NK-92 (cell line): ENCODE measurements around the gene NAPB.
A peak's percentile ranks its signal among the peaks of the same experiment; 100 is the strongest.

Source experiments
- DNase-seq: peaks from one replicate; lab custom pipeline; 2025; ENCODE audit not compliant: unreplicated experiment; lab: John Stamatoyannopoulos, UW

The NAPB gene

GRCh38 chr20:23407781-23408464 is 13.4 kb downstream of the NAPB start:
- DNase-seq, result no peak

DNA sequence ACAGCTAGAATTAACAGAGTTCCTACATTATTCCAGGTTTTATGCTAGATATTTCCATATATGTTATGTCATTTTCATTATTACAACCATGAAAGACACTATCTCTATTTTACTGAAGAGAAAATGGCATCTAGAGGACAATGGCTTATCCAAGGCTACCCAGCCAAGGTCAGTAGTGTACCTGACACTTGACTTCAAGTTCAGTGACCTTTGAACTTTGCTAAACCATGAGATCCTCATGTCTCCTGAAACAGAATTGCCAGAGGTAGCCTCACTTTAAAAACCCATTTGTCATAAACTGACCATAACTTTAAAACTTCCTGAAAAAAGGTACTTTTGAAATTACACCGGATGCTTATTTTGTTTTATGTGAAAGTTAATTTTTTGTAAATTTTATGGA is 14.4 kb downstream of the NAPB start:
- DNase-seq, result no peak

DNA sequence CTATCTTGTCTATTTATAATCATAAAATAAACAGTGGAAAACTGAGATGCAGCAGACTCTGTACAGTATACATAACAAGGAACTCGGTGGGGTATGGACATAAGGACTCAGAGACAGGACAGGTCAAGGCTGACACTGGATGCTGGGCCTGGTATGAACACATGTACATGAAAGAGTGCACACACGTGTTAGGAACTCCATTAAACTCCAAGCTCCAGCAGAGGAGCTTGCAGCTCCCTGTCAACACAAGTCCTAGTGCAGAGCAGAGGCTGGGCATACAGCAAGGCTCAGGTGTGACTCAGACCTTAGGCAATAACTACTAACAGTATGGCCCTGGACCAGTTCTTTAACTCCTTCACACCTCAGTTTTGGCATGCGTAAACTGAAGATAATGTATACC is 17.1 kb downstream of the NAPB start:
- no peak for DNase-seq

DNA sequence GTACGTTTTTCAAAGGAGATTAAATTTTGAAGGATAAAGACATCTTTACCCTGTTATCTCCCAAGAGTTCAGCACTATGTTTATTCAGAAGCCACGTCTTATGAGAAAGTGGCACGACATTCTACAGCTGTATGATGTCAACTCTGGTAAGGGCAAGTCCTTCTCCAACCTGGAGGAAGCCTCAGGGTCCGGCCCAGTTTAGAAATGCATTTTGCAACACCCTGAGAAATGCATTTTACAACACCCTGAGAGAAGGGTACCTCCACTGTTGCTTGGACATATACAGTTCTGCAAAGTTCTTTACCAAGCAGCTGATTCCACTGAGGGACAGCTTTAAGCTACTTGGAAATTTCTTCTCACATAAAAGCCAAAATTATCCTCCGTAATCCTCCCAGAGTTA is 17.5 kb downstream of the NAPB start:
- no peak for DNase-seq

DNA sequence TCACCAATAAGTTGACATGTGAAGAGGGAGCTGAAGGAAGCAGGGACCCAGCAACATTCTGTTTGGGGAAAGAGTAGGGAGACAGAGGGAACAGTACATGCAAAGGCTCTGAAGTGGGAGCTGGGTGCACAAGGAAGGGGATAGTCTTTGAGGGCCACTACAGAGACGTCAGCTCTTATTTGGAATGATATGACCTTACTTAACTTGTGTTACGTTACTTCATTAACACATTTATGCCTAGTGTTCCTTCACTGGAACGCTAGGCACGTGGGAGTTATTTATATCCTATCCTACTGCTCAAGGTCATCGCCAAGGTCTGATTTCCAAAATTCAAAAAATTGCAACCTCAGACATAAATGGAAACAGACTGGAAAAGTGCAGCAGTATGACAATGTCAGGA is 20.2 kb downstream of the NAPB start:
- no peak for DNase-seq

DNA sequence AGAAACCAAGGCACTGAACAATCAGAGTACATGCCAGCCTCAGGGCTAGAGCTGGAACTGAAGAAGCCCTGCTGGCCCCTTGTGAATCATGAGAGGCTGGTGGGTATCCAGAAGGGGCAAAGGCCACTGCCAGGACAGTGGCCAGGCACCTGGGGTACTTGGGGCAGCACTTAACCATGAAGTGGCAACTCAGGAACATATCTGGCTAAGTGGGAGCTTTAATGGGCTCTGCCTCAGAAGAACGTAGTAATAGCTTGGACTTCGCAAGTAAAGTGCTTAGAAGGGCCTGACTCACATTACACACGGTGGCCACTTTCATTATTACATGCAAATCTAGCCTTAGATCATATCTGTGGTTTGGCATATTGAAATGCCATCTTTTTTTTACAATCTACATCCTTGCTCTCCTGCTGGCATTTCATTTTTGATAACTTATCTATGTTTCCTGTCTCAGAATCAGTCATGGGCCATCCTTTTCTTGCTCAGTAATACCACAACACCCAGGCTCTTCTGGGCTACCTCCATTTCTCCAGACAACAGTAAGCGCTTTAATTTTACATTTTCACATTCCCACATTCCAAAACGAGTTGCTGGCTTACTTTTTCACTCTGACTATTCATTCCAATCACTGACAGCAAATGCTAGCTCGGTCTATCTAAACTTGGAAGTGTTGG is 21.6 kb downstream of the NAPB start:
- DNase-seq, result no peak

DNA sequence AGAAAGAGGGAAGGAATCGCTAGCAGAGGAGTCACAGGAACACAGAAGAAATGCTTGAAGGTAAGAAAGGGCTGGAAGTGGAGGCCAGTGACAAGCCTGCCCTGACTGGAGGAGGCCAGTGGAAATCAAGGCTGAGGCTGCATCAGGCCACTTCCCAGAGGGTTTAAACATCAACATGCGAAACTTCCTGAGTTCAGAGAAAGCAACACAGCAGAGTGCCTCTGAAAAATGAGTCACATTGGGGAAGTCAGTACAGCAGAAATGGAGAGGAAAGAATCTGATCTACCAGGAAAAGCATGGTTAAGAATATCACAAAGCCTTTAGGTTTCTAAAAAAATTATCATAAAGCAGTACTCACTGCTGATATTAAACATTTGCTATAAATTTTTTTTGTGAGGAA is 23.3 kb downstream of the NAPB start:
- peak; percentile 7 for DNase-seq

GRCh38 chr20:23396950-23397627 is 24.2 kb downstream of the NAPB start:
- DNase-seq, result no peak

DNA sequence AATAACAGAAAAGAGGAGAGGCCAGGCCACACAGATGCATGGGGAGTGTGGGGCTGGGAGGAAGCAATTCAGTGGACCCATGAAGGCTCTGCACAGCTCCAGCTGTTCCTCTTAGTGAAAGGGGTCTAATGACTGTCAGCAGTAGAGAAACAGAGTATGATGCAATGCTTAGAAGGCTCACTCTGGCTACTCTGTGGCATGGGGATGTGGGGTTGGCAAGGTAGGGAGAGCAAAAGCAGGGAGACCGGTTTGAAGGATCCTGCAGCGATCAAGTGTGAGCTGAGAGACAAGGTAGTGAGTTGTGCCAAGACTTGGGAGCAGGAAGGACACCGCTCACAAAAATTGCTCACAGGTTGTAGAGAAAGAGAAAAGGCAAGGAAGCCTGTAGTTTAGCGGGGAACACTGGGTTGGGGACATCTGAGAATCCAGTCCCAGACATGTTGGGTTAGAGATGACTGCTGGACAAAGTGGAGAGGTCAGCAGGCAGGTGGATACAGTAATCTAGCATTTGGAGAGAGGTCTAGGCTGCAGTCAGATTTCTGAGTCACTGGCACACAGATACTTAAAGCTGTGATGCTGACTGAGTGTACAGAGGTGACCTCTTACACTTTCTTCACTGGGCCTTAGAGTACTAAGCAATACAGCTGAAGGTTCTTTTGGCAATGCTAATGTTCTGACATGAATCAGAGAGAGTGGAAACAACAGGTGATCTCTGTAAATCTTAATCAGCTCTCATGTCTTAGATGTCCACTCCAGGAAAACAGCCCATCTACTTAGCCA is 27.1 kb downstream of the NAPB start:
- no peak for DNase-seq

- no peak for DNase-seq
These were observed 29.5 kb downstream of the NAPB start for GRCh38 chr20:23391707-23392310.

DNA sequence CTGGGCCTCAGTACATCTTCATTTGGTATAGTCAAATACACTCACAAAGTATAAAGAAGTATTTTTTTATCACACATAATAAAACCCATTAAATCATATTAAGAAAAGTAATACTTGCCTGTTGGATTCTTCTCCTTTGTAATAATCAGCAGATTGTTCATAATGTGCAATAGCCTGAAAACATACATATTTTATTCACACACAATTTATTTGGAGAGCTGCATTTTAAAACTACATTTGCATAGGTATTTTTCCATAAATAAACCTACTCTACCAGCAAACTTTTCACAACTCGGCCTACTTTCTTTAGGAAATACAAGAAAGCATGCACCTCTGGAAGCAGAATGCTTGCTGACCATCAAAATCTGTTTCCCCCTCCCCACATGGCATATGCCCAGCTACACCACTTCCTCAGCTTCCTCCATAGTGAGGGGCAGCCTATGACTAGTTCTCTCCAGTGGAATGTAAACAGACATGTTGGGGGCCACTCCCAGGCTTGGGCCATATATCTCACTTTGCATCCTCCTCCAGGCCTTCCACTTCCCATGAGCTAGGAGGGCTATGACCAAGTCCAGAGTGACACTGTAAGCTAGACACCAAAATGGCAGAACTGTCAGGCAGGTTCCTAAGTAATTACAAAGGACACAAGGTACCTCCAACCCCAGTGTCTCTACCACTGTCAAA is 31.1 kb downstream of the NAPB start:
- no peak for DNase-seq

DNA sequence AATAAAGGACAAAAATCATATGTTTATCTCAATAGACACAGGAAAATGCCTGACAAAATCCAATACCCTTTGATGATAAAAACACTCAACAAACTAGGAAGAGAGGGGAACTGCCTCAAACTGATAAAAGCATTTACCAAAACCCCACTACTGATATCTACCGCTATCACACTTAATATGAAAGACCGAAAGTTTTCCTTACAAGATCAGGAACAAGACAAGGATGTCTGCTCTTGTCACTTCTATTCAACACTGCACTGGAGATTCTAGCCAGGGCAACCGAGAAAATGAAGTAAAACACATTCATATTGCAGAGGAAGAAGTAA is 34.2 kb downstream of the NAPB start:
- no peak for DNase-seq

DNA sequence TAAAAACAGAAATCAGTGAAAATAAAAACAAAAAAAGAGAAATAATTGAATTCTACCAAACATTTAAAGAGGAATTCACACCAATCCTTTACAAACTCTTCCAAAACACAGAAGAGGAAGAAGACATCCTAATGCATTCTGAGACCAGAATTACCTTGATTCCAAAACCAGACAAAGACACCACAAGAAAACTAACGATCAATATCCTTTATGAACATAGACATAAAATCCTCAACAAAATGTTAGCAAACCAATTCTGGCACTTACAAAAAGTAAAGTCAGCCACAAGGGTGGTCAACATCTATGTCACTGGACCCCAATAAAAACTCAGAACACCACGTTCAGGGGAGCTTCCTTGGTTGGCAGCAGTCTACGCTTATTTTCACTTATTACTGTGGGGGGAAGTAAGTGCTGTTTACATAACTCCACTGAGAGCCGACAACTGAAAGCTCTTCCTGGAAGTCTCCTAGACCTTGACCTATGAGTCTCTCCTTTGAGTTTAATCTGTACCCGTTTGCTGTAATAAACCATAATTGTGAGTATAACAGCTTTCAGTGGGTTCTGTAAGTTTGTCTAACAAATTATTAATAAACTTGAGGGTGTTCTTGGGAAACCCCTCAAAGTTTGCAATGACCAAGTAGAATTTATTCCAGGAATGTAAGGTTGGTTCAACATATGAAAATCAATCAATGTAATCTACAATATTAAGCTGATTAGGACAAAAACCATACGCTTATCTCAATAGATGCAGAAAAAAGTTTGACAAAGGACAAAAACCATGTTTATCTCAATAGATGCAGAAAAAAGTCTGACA is 34.8 kb downstream of the NAPB start:
- no peak for DNase-seq

DNA sequence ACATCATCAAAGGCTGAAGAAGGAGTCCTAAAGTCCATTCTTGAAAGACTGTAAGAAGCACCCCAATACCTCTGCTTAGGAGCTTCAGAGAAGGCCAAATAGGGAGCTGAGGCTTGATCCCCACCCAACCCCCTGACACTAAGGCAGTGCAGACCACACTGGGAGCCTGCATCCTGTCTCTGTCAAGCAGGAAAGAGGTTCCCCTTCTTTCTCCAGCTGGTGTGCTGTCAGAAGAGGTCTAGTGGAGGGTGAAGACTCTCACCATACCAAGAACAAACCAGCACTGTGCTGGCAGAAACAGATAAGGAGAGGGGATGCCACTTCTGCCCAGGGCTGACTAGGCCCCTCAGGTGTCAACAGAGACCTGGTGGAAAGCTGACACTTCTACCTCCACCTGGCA is 39.4 kb downstream of the NAPB start:
- no peak for DNase-seq

DNA sequence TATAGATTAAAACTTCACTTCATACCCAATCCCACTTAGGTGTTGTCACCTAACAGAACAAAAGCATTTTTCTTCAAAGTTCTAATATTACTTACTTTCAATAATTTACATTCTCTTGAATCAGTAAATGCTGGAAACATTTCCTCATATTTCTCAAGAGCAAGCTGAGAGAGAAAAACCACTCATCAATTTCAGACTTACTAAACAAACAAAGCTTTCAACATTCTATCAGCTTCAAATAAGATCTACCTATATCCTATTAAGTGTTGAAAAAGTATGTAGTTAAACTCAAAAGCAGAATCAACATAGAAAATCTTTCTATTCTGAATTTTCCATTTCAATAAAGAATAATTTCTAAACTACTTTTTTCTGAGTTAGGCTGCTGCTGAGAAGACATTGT is 41.5 kb downstream of the NAPB start:
- no peak for DNase-seq

DNA sequence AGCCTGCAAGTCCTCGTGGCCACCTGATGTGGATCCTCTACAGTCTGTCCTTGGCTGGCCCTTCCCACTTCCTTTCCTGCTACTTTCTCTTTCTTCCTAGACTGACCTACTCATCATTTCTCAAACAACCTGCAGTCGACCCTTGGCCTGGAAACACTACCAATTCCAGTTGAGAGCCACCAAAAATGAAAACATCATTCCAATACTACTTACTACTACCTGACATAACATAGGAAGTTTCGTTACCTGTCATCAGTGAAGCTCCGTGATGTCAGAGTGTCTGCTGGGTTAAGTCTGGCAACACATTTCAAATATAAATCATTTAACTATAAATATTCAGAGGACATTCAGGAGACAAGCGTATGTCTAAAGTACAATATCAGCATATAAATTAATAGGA is 45.5 kb downstream of the NAPB start:
- DNase-seq, result no peak

DNA sequence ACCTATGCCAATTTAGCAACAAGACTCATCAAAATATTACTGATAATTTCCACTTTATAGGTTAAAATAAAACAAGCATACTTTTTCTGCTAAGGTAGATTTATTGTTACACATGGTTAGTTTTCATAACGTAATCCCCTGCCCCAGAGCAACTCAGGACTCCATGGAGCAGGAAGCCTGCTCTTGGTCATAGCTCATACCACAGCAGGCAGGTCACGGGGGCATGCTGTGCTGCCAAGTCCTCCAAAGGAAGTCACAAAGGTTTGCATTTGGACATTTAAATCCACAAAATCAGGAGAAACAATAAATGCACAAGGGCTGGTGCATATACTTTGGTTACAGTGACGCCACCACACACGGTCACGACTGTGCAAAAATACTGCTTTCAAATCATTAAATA is 46.8 kb downstream of the NAPB start:
- DNase-seq, result no peak

DNA sequence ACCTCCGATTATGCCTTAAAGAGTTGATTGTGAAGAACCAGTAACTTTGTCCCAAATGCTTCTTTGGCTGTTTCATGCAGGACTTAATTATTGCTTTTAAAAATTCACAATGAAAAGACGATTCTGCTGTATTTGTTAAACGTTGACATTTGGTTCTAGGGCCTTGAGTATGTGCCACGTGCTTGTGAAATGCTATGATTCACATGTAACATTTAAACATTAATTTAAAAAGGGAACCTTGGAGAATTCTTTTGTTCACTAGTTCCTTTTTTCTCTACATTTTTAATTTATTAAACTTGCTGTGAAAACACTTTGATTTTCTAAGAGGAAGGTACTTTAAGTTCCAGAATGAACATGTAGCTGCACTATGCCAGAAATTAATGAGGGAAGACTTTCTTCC is 49.8 kb downstream of the NAPB start:
- DNase-seq, result no peak

DNA sequence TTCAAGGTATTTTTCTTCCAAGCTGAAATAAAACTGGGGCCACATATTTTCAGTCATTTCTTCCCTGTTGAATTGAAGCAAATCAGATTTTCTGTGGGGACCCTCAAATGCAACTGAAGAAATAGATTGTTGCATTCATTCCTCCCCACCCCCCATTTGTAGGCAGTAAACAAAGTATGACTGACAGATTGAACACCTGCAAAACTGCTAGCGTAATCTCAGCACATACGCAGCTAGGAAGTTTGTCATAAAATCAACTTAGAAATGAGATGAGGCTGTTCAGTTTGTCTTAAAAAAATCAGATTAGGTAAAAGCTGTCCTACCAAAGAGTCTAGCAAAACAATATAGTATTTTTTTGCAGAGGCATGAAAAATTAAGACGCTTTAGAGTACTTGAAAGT is 50.4 kb downstream of the NAPB start:
- DNase-seq, result no peak

GRCh38 chr20:23370274-23370673 is 51.0 kb downstream of the NAPB start:
- no peak for DNase-seq
